T-helper 1 cell treated with Interleukin-12 subunit alpha and Interleukin-12 subunit beta and Interleukin-4 antibody, amounts not matched to agents 30 μg/mL and 1 μg/mL, for 36 hours (primary cell): ENCODE measurements around the gene RPL29.
"Not testable (repeated sequence)": the region's sequence is repeated elsewhere in the genome, so short reads cannot be mapped to it uniquely, and the experiment has no call there.

Experiments used
- H3K27ac Mint-ChIP-seq: one replicate; pipeline ENCODE4 v1.8.0; 2021; ENCODE audit warnings: mild to moderate bottlenecking, mixed read lengths
- H3K27me3 Mint-ChIP-seq: one replicate; pipeline ENCODE4 v1.8.0; 2021; ENCODE audit warnings: low read depth, mixed read lengths
- H3K36me3 Mint-ChIP-seq: one replicate; pipeline ENCODE4 v1.8.0; 2021; ENCODE audit warnings: low read depth, mixed read lengths
- H3K4me1 Mint-ChIP-seq: one replicate; pipeline ENCODE4 v1.8.0; 2021; ENCODE audit warnings: low read depth, mixed read lengths
- H3K4me3 Mint-ChIP-seq: one replicate; pipeline ENCODE4 v1.8.0; 2021; ENCODE audit warnings: mild to moderate bottlenecking, moderate library complexity, mixed read lengths
- H3K9me3 Mint-ChIP-seq: one replicate; pipeline ENCODE4 v1.8.0; 2021; ENCODE audit warnings: mixed read lengths

The RPL29 gene

DNA sequence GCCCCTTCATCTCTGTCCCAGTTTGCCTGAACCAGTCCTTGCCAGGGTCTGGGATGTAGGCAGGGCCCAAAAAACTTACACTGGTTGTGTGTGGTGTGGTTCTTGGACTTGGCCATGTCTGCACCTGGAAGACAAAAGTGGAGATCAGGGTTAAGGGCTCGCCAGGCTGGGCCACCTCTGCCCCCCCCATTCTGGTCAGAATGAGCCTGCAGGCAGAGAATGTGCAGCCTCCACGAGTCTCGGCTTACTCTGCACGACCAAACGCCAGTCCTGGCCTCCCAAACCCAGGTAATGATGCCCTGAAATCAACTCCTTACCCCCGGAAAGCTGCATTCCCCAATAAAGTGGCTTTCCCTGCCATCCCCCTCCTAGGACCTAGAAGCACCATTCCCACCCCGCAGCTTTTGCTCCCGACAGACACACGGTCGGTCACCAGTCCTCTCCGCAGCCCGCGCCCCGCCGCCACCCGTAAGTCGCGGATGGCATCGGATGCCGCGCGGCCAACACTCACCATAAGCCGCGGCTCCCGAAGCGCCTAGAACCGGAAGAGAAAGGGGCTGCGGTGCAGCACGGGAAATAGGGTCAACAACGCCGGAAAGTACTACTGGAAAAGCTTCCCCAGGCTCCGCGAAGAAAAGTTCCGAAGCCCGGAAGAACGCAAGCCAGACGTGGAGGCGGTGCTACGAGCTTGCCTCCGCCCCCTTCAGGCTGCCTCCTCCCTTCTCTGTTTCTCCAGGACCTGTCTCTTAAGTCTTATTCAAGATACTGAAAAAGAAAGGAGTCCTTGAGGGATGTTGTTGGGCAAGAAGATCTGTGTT, at the start of gene RPL29:
Gene RPL29, minus strand, starts transcription at position 550 of the 818 bp plus-strand sequence. Its CDS starts 434 bp downstream, at position 116.
- H3K4me3 Mint-ChIP-seq = peak within 1 kb of the TSS; percentile 100

DNA sequence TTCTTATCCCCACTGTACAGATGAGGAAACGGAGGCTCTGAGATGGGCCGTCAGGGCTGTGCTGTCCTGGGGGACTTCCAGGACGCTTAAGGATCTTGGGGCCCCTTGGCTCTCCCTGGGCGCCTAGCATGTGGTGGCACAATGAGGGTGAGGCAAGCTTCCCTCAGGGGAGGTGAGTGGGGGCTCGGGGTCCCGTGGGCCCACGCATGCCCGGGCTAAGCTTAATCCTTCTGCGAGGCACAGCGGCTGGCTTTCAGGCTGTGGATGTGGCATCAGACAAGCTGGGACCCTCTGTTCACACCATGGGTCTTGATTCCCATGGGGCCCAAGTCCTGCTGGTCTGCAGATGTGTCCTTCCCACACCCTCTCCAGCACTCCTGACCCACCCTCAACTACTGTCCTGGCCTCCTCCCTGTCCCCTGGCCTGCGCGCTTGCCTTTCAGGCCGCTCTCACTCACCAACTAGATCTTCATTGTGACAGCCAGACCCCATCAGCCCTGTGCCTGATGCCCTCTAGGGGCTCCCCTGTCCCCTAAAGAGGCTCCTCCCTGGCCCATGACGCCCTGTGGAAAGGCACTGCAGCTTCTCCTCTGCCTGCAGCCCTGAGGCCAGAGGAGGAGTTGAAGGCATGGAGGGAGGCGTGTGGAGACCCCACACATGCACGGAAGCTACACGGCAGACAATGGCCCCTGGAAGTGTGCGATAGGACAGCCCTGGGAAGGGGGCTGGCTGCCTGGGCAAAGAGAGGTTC, 49.3 kb upstream of the RPL29 start:
- H3K4me1 Mint-ChIP-seq = peaks cover 4% of the 10 kb centered on the region
- no peak overlapping the region for H3K27ac Mint-ChIP-seq
- H3K36me3 Mint-ChIP-seq = peaks cover 11% of the 10 kb centered on the region
- H3K4me3 Mint-ChIP-seq = no peak overlapping the region
- H3K27me3 Mint-ChIP-seq = no peaks in the 10 kb centered on the region
- no peaks in the 10 kb centered on the region for H3K9me3 Mint-ChIP-seq

More for the DNA sequence above, at the start of gene RPL29:
- H3K9me3 Mint-ChIP-seq = no peaks in the 10 kb centered on the region
- peaks cover 35% of the 10 kb centered on the region for H3K36me3 Mint-ChIP-seq
- H3K4me1 Mint-ChIP-seq = peaks cover 25% of the 10 kb centered on the region
- H3K27ac Mint-ChIP-seq = peak within 1 kb of the TSS; percentile 100
- H3K27me3 Mint-ChIP-seq = peaks cover 17% of the 10 kb centered on the region

DNA sequence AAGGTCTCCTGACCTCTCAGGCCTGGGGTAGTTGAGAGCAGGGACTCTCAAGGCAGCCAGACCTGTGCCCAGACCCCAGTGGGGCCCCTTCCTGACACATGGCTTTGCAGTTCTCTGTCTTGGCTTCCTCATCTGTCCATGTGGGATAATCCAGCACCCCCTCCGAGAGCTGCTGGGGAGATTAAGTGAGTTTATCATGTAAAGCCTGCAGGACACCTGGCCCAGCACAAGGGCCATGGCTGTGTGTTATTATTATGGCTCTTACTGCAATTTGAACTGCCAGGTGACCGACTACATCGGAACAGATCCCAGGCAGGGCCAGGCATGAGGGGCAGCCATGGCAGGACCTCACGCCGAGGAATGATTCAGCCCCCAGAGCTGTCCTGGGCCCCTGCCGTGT, 48.1 kb upstream of the RPL29 start:
- Mint-ChIP-seq H3K9me3 (no peaks in the 10 kb centered on the region), H3K4me1 (peaks cover 2% of the 10 kb centered on the region), H3K27me3 (no peaks in the 10 kb centered on the region), H3K4me3 (no peak overlapping the region), H3K36me3 (no peaks in the 10 kb centered on the region), H3K27ac (no peak overlapping the region)

DNA sequence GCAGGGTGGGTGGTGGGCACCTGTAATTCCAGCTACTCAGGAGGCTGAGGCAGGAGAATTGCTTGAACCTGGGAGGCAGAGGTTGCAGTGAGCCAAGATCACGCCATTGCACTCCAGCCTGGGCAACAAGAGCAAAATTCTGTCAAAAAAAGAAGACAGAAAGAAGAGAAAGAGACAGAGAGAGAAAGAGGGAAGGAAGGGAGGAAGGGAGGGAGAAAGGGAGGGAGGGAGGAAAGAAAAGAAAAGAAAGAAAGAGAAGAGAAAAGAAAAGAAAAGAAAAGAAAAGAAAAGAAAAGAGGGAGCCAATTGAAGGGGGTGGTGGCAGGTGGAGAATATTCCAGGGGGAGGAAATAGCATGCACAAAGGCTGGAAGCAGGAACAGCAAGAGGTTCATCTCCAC, 47.3 kb upstream of the RPL29 start:
- not testable (repeated sequence) for H3K27ac Mint-ChIP-seq, H3K27me3 Mint-ChIP-seq, H3K4me1 Mint-ChIP-seq, H3K4me3 Mint-ChIP-seq, H3K9me3 Mint-ChIP-seq, H3K36me3 Mint-ChIP-seq

DNA sequence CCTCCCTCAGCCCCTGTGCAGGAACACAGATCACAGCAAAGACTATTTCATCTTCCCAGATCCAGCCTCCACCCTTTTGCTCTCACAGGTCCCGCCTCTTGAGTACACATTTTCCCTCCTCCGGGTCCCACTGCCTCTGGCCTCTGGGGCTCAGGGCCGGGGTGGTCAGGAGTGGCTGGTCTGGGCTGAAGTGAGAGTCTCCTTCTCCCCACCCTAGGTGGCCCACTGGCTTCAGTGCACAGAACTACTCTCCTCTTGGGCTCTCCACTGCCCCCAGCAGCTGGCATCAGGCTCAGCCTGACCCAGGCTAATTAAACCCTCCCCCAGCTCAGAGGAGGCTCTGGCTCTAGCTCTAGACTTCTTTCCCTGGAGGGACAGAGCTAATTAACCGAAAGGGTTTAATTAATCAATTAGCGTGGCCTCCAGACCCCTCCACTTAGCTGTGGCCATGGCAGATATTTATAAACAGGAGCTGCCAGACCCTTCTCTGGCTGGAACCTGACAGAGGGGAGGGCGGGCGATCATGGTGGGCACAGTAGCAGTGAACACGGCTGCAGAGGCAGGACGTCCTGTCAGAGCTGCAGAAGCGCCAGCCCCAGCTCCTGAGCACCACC, 45.5 kb upstream of the RPL29 start:
- H3K27ac Mint-ChIP-seq = no peak overlapping the region
- H3K4me3 Mint-ChIP-seq = no peak overlapping the region
- H3K9me3 Mint-ChIP-seq = no peaks in the 10 kb centered on the region
- H3K4me1 Mint-ChIP-seq = peaks cover 2% of the 10 kb centered on the region
- no peaks in the 10 kb centered on the region for H3K36me3 Mint-ChIP-seq
- no peaks in the 10 kb centered on the region for H3K27me3 Mint-ChIP-seq

DNA sequence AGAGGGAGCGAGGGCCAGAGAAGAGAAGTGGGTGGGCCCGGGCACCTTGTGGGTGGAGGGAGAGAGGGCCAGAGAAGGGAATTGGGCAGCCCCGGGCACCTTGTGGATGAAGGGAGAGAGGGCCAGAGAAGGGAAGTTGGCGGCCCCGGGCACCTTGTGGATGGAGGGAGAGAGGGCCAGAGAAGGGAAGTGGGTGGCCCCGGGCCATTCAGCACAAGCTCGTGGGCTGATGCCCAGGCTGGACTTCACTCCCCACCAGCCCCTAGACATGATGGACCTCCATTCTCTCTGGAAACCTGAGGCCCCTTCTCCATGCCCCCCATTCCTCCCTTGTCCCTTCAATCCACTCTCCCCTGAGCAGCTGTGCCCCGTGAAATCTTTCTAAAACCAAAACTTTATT, 44.9 kb upstream of the RPL29 start:
- H3K36me3 Mint-ChIP-seq = no peaks in the 10 kb centered on the region
- no peak overlapping the region for H3K27ac Mint-ChIP-seq
- no peaks in the 10 kb centered on the region for H3K27me3 Mint-ChIP-seq
- peaks cover 2% of the 10 kb centered on the region for H3K4me1 Mint-ChIP-seq
- H3K9me3 Mint-ChIP-seq = no peaks in the 10 kb centered on the region
- no peak overlapping the region for H3K4me3 Mint-ChIP-seq

DNA sequence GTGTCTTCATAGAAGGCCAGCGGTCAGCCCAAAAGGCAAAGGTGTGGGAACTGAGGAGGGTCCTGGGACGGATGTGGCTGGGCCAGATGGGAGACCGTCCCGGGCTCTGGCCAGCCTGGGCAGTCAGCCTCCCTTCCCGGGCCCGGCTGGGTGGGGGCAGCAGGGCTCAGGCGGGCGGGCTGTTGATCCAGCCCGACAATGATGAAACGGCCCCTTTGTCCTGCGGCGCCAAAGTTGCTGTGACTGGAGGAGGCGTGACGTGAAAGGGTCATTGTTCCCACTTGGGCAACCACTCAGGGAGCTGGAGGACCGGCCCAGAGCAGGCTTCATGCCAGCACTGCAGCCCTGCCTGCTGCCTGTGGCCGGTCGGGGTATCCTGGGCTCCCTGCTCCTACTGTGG, 44.2 kb upstream of the RPL29 start:
- Mint-ChIP-seq H3K27ac (no peak overlapping the region), H3K27me3 (no peaks in the 10 kb centered on the region), H3K36me3 (no peaks in the 10 kb centered on the region), H3K4me3 (no peak overlapping the region), H3K4me1 (peaks cover 2% of the 10 kb centered on the region), H3K9me3 (no peaks in the 10 kb centered on the region)

DNA sequence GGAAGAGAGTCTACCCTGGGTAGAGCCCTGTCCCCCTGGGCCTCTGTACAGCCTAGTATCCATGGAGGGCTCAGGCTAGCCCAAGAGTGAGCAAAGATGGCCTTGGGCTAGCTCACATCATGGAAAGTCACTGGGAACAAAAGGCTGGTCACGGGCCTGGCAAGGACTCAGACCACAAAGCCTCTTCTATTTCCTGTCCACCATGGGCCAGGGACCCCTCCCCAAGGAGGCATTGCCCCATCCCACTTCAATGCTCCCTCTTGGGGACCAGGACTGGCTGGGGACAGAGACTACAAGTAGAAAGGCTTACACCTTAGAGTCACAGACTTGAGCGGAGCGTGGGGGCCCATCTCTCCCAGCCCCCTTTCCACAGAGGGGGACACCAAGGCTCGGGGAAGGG, 43.7 kb upstream of the RPL29 start:
- Mint-ChIP-seq H3K9me3 (no peaks in the 10 kb centered on the region), H3K4me3 (no peak overlapping the region), H3K36me3 (no peaks in the 10 kb centered on the region), H3K4me1 (peaks cover 2% of the 10 kb centered on the region), H3K27ac (no peak overlapping the region), H3K27me3 (no peaks in the 10 kb centered on the region)

DNA sequence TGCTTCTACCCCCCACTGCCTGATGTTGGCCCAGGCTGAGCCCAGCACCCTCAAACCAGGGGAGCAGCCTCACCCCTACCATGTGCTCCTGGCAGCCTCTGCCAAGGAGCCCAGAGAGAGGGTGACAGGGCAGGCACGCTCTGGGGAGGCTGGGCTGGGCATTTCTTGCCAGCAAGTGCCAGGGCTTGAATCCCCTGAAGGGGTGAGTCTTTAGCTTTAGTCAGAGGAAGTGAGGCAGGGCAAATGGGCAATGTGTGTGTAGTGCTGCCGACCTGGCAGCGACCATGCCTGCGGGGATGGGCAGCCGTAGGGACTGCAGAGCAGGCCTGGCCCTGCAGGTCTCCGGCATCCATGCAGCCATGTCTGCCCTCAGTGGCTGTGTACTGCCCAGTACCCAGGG, 42.5 kb upstream of the RPL29 start:
- Mint-ChIP-seq H3K36me3 (no peaks in the 10 kb centered on the region), H3K4me1 (peaks cover 2% of the 10 kb centered on the region), H3K27me3 (no peaks in the 10 kb centered on the region), H3K4me3 (no peak overlapping the region), H3K27ac (no peak overlapping the region), H3K9me3 (no peaks in the 10 kb centered on the region)

DNA sequence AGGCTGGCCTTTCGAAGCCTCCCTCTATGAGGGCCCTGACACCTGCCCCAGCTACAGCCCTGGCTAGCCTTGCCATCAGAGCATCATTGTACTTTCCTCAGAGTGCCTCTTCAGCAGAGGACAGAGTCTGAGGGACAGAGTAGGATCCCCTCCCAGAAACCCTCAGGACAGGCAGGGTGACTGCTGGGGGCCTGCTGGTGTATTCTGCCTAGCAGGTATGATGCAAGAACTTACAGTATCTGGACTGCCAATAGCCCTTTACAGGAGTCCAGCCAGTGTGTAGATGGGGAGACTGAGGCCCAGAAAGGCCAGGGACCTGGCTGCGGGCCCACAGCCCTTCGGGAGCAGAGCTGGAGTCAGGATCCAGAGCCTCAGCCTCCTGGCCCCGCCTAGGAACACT, 41.6 kb upstream of the RPL29 start:
- no peaks in the 10 kb centered on the region for H3K36me3 Mint-ChIP-seq
- no peaks in the 10 kb centered on the region for H3K9me3 Mint-ChIP-seq
- H3K27me3 Mint-ChIP-seq = no peaks in the 10 kb centered on the region
- peaks cover 2% of the 10 kb centered on the region for H3K4me1 Mint-ChIP-seq
- no peak overlapping the region for H3K27ac Mint-ChIP-seq
- H3K4me3 Mint-ChIP-seq = no peak overlapping the region

DNA sequence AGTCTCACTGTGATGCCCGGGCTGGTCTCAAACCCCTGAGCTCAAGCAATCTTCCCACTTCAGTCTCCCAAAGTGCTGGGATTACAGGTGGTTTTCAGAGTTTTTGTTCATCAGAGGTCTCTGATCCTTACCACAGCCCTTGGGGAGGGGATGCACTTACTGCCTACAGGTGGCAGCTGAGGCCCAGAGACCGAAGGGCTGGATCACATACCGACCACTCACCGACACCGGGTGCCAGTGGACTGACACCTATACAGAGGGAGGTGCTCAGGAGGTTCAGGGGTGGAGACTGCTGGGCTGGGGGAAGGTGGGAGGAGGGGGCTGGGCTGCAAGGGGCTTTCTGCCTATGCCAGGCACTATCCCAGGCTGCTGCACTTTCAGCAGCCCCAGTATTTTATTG, 41.1 kb upstream of the RPL29 start:
- Mint-ChIP-seq H3K4me1 (no peaks in the 10 kb centered on the region), H3K27me3 (no peaks in the 10 kb centered on the region), H3K4me3 (no peak overlapping the region), H3K27ac (no peak overlapping the region), H3K36me3 (no peaks in the 10 kb centered on the region), H3K9me3 (no peaks in the 10 kb centered on the region)

DNA sequence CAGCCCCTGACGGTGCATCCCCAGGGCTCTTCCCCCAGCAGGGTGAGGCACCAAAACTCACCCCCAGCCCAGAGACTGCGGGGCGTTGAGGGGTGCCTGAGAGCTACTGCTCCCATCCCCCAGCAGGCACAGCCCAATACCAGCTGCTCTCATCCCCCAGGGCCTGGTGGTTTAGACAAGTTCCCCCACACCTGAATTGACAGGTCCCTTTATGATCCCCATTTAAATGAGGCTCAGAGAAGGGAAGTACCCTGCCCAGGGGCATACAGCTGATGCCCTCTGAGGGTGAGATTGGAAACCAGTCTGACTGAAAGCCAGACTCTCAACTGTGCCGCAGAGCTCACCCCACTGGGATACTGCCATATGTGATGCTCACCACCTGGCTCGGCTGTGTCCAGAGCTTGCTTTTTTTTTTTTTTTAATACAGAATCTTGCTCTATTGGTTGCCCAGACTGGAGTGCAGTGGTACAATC, 40.6 kb upstream of the RPL29 start:
- H3K27ac Mint-ChIP-seq = no peak overlapping the region
- no peaks in the 10 kb centered on the region for H3K36me3 Mint-ChIP-seq
- H3K4me1 Mint-ChIP-seq = no peaks in the 10 kb centered on the region
- no peaks in the 10 kb centered on the region for H3K9me3 Mint-ChIP-seq
- H3K27me3 Mint-ChIP-seq = no peaks in the 10 kb centered on the region
- no peak overlapping the region for H3K4me3 Mint-ChIP-seq

DNA sequence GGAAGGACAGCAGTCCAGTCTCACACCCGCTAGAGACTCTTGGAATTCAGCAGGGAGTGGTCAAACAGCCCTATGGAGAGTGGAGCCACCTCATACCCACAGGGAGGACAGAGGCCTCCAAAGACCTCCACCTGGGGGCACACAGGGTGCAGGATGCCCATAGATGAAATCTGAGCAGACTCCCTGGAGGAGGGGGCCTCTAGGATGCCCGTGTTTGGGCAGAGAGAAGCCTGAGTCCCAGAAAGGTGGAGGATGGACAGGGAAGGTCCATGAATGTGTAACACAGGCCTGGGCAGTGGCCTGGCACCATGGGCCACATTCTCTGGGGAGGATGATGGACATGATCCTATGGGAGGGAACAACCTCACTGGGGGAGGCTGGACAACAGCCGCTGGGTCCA, 39.0 kb upstream of the RPL29 start:
- Mint-ChIP-seq H3K27ac (no peak overlapping the region), H3K27me3 (no peaks in the 10 kb centered on the region), H3K9me3 (no peaks in the 10 kb centered on the region), H3K4me1 (no peaks in the 10 kb centered on the region), H3K4me3 (no peak overlapping the region), H3K36me3 (no peaks in the 10 kb centered on the region)

DNA sequence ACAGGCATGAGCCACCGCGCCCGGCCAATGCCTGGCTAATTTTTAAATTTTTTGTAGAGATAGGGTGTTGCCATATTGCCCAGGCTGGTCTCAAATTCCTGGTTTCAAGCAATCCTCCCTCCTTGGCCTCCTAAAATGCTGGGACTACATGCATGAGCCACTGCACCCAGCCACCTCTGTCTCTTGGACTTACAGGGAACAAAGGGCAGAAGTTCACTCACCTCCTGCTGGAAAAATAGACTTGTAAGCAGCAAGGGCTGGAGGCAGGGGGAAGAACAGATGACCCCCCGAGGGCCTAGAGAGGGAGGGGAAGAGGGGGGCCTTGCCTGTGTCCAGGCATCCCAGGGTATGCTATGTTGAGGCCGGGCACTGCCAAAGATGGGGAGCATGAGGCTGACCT, 38.5 kb upstream of the RPL29 start:
- no peak overlapping the region for H3K4me3 Mint-ChIP-seq
- H3K36me3 Mint-ChIP-seq = no peaks in the 10 kb centered on the region
- no peaks in the 10 kb centered on the region for H3K9me3 Mint-ChIP-seq
- no peaks in the 10 kb centered on the region for H3K27me3 Mint-ChIP-seq
- no peaks in the 10 kb centered on the region for H3K4me1 Mint-ChIP-seq
- H3K27ac Mint-ChIP-seq = no peak overlapping the region

DNA sequence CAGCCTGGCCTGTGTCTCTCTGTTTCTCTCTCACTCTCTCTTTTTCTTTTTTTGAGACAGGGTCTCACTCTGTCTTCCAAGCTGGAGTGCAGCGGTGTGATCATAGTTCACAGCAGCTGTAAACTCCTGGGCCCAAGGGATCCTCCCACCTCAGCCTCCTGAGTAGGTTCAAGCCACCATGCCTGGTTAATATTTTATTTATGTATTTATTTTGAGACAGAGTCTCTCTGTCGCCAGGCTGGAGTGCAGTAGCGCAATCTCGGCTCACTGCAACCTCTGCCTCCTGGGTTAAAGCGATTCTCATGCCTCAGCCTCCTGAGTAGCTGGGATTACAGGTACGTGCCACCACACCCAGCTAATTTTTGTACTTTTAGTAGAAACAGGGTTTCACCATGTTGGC, 38.1 kb upstream of the RPL29 start:
- H3K9me3 Mint-ChIP-seq, H3K36me3 Mint-ChIP-seq, H3K27ac Mint-ChIP-seq, H3K4me1 Mint-ChIP-seq, H3K4me3 Mint-ChIP-seq, H3K27me3 Mint-ChIP-seq: not testable (repeated sequence)
